GM10266 (cell line): ENCODE measurements around the gene GRHPR.

Source experiments
- DNase-seq: peaks from one replicate; pipeline ENCODE4 v3.0.0; 2012; ENCODE audit errors: extremely low spot score
- TF ChIP-seq, protein P1 (sequence below): IDR thresholded peaks from 2 replicates; pipeline ENCODE4 v1.5.1; 2012; ENCODE audit warnings: mild to moderate bottlenecking, low read depth; ENCODE audit not compliant: control insufficient read depth, insufficient read depth; ENCODE audit errors: missing control alignments

The GRHPR gene

DNA sequence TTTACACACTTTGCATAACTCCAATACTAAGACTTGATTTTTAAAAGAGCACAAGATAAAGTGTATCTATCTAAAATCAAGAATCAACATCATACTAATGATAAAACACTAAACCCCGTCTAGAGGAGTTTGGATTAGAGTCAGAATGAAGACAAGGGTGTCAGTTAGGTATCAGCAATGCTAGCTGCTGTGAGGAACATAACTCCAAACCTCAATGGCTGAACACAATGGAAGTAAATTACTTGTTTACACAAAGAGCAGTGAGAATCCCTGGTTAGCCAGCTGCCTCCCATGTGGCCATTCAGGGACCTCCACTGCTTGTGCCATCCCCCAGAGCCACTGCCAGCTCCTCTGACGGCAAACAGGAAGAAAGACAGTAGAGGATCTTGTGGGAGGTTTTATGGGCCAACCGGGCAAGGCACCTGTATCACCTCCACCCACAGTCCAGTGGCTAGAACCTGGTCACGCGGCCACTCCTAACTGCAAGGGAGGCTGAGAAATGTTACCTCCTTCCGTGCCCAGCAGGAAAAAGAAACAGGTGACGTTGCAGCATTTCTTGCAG lies 24.0 kb upstream of the GRHPR start:
- no peak for DNase-seq

DNA sequence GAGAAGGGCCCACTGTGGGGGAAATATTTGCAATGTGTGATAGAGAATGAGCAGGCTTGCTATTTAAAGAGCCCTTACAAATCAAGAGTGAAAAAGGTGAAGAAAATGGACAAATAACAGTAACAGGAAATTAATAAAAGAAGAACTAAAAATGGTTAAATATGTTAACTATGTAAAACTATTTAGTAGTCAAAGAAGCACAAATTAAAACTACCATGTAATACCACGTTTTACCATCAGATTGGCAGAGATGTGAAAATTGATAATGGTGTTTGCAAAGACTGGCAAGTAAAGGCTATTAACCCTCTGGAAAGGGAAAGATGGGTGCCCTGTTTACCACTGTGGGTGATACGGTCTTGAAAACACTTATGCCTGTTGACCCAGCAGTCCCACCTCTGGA lies 23.2 kb upstream of the GRHPR start:
- TF ChIP-seq, protein P1, sequence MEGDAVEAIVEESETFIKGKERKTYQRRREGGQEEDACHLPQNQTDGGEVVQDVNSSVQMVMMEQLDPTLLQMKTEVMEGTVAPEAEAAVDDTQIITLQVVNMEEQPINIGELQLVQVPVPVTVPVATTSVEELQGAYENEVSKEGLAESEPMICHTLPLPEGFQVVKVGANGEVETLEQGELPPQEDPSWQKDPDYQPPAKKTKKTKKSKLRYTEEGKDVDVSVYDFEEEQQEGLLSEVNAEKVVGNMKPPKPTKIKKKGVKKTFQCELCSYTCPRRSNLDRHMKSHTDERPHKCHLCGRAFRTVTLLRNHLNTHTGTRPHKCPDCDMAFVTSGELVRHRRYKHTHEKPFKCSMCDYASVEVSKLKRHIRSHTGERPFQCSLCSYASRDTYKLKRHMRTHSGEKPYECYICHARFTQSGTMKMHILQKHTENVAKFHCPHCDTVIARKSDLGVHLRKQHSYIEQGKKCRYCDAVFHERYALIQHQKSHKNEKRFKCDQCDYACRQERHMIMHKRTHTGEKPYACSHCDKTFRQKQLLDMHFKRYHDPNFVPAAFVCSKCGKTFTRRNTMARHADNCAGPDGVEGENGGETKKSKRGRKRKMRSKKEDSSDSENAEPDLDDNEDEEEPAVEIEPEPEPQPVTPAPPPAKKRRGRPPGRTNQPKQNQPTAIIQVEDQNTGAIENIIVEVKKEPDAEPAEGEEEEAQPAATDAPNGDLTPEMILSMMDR: no peak
- DNase-seq: no peak

More for the DNA sequence above, 24.0 kb upstream of the GRHPR start:
- TF ChIP-seq, protein P1: no peak

DNA sequence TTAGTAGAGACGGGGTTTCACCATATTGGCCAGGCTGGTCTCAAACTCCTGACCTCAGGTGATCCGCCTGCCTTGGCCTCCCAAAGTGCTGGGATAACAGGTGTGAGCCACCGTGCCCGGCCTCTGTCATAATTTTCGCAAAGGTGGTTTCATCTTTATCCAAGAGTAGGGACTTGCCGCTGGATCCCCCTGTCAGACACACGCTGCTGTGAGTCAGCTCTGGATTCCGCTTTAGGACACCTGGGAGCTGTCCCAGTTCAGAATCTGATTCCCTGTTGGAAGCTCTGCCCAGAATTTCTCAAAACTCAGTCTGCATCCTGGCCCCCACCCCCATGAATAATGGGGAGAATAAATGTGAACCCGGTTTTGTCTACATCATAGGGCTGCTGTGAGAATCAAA lies 17.9 kb upstream of the GRHPR start:
- TF ChIP-seq, protein P1: no peak
- no peak for DNase-seq

DNA sequence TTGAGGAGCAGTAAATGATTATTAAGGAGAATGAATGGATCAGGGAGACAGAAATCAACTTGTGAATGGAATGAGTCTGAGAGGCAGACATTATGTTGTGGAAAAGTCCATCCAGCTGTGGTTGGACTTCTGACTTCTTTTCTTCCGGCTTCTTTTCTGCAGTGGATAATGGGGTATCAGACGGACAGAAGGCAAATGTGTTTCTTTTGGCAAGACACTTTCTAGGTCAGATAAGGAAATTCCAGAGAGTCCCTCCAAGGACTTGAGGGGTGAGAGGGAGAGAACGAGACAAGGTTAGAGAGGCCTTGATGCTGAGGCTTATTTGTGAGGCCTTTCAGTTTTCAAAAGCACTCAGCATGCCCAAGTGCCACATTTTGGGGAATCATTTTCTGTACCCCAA lies 17.1 kb upstream of the GRHPR start:
- no peak for DNase-seq
- TF ChIP-seq, protein P1: no peak

DNA sequence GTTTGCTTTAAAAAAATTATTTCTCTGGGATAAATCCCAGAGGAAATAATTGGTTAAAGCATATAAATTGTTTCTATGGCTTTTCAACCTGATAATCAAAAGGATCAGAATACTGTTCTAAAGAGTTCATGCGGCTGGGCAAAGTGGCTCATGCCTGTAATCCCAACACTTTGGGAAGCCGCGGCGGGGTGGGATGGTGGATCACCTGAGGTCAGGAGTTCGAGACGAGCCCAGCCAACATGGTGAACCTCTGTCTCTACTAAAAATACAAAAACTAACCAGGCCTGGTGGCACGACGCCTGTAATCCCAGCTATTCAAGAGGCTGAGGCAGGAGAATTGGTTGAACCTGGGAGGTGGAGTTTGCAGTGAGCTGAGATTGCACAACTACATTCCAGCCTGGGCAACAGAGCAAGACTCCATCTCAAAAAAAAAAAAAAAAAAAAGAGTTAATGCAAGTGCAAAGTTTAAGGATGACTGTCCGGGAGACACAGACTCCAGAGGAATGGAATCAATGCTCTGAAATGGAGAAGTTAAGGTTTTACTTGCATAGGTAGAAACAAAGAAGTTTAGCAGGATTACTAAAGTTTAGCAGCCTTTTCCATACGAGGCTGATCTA lies 16.6 kb upstream of the GRHPR start:
- no peak for DNase-seq

DNA sequence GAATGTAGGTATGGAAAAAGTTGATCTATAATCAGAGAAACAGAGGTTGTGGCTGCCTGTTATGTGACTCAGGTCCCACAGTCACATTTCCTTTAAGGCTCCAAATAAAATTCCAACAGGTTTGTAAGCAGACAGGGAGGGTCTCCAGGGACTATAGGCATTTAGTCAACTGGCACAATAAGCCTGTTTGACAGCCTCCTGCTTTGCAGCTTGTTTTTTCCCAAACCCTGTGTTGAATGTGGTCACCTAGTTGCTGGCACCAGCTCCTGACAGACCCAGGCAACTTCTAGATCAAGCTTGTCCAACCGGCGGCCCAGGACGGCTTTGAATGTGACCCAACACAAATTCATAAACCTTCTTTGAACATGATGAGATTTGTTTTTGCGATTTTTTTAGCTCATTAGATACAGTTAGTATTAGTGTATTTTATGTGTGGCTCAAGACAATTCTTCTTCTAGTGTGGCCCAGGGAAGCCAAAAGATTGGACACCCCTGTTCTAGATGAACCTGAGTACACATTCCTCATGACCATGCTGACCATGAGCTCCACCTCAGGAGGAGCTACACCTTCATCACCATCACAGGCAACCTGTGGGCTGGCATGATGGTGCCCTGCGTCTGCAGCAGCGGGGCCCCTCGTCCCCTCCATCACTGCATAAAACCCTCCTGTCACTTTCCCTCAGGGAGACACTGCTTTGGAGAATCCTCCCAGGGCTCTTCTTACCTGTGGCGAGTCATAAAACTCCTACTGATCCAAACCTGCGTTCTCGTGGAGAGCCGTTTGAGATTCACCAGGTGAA lies 15.7 kb upstream of the GRHPR start:
- TF ChIP-seq, protein P1: no peak
- DNase-seq: no peak

More for the DNA sequence above, 16.6 kb upstream of the GRHPR start:
- TF ChIP-seq, protein P1: no peak

DNA sequence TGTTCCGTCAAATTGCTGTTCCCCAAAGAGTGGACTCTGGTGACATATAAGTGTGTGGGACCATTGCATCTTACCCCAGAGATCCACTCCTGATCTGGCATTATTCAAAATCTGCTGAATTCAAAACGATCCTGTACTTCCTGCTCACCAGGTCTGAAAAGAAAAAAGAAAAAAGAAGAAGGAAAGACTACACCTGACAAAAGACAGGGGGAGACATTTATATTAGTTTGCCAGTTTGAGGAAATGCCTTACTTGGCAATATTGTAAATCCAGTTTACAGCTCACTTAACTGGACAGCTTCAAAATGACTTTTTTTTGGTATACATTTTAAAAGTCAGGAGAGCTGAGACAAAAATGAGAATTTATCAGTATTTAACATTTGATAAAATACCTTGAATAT lies 15.0 kb upstream of the GRHPR start:
- TF ChIP-seq, protein P1: peak; percentile 29
- DNase-seq: no peak
